Gastrocnemius medialis (tissue), 4 donors: Measurements from ENCODE around the gene THRB. TPM values are rescaled to one million over a fixed set of nuclear protein-coding genes. Genes with fewer than 3 reads are reported as not detected.

ENCODE experiments used
- ATAC-seq, 2 donors: fragments of 150-250 bp; one replicate each; pipeline ENCODE4 v1.9.1; 2016
- DNase-seq, 2 donors: peaks; one replicate each; pipeline ENCODE4 v3.0.0-alpha.2; 2019
- H3K27ac ChIP-seq, 4 donors: fragments of 200-600 bp; sonication (generic); 1 replicate in 1 of 4; 2 replicates in 3 of 4; pipeline ENCODE4 v1.5.1; 2016 to 2018; ENCODE audit warnings: mild to moderate bottlenecking in 2 of 4, moderate library complexity in 1 of 4
- H3K27me3 ChIP-seq, 3 donors: fragments of 200-600 bp; sonication (generic) in 2 of 3; 1 replicate in 1 of 3; 2 replicates in 2 of 3; pipeline versions ENCODE4 v1.5.1 to v1.6.0; 2016 to 2019; ENCODE audit warnings: mild to moderate bottlenecking in 1 of 3, moderate library complexity in 1 of 3
- H3K36me3 ChIP-seq, 2 donors: fragments of 200-600 bp; sonication (generic) in 1 of 2; one replicate each; pipeline ENCODE4 v1.5.1; 2017 to 2018
- H3K4me1 ChIP-seq, 2 donors: fragments of 200-600 bp; sonication (generic) in 1 of 2; one replicate each; pipeline ENCODE4 v1.5.1; 2016 to 2017; ENCODE audit warnings: mild to moderate bottlenecking in 2 of 2
- H3K4me3 ChIP-seq, 4 donors: fragments of 200-600 bp; sonication (generic) in 3 of 4; 1 replicate in 1 of 4; 2 replicates in 3 of 4; pipeline ENCODE4 v1.5.1; 2016 to 2019; ENCODE audit warnings: mild to moderate bottlenecking in 2 of 4
- H3K9me3 ChIP-seq, 3 donors: fragments of 200-600 bp; sonication (generic) in 2 of 3; 1 replicate in 1 of 3; 2 replicates in 2 of 3; pipeline ENCODE4 v1.5.1; 2016 to 2019
- POLR2A ChIP-seq, 2 donors: fragments of 450-650 bp; IDR thresholded peaks; one replicate each; pipeline ENCODE4 v1.6.1; 2017; ENCODE audit warnings: antibody characterized with exemption in 2 of 2, mild to moderate bottlenecking in 2 of 2, moderate library complexity in 2 of 2
- in situ Hi-C, 4 donors: fragments of 200-750 bp; cut with MboI; loops; one replicate each; pipeline versions ENCODE4 v1.15.0 to v1.8.0; 2017; ENCODE audit warnings: low sequenced_read_pairs in 4 of 4
- intact Hi-C: fragments of 100-400 bp; cut with DNase I; formaldehyde crosslinking; loops from one replicate; pipeline ENCODE4 v1.15.1; 2023; ENCODE audit warnings: low total_unique reads
- total RNA-seq, 4 donors: library from RNA; depleted of rRNA; stranded (reverse); fragments of >200 nt; gene quantifications; one replicate each; pipeline versions ENCODE4 v1.1.0 to v1.2.3, GENCODE V29; 2016
- TF ChIP-seq, protein P1 (sequence below), 5 experiments: fragments of 450-650 bp in 3 of 5; fragments of 200-600 bp in 2 of 5; sonication (generic) in 2 of 5; IDR thresholded peaks in 4 of 5; conservative IDR thresholded peaks in 1 of 5; 1 replicate in 4 of 5; 2 replicates in 1 of 5; pipeline ENCODE4 v1.5.1; 2016 to 2019; ENCODE audit warnings: antibody characterized with exemption in 5 of 5, mild to moderate bottlenecking in 3 of 5, moderate library complexity in 3 of 5

The THRB gene
- total RNA-seq, 4 donors from 2014 or later = 20.1 to 60.0 (median 25.3) TPM

DNA sequence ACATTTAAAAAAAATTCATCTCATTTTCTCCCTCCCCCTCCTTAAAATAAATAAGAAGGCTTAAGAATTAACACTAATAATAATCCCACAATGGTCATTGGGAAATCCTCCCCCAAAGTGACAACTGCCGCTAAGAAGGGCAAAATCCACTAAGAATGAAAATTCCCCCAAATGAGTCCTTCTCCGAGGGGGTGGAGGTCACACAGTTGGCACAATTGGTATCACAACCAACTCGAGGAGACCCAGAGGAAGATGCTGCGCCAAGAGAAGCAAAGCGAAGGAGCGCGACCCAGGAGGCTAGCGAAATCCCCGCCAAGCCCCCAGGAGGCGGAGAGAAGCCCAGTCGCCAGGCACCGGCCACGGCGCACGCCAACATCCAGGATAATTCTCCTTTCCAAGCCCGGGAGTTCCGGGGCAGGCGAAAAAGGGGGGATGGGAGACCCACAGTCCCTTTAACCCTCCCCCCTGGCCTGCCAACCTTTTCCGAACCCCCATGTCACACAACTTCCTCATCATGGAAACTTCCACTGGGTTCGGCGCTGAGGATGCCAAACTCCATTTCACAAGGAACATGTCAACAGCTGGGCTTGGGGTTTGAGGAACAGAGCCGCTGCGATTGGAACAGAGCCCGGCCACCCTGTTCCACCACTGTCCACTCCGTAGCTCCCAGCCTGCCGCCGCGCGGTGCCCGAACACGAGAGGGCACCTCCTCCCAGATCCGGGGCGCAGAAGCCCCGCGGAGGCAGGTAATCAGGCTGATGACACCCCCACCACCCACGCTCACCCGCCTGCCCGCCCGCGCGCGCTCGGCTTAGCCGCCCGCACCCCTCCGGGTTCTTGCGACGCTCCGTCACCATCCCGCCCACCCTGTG is 668 bp downstream of the THRB start:
- peak overlapping the region; percentile 65 to 89 (median 82) for H3K4me3 ChIP-seq
- H3K27me3 ChIP-seq = no peaks in the 10 kb centered on the region
- H3K4me1 ChIP-seq = peaks cover 39 to 48% of the 10 kb centered on the region in 2 donors
- intact Hi-C loops = loop anchor here (2.0 to 10.0 kb wide), 5 partner anchors 117 to 547 kb away; partner anchors contain the start of gene NR1D2
- no peaks in the 10 kb centered on the region for H3K36me3 ChIP-seq
- H3K27ac ChIP-seq = peak overlapping the region; percentile 94 to 99 (median 97)
- in situ Hi-C loops = loop anchor here in 2 of 4 donors (10.0 kb wide), 2 partner anchors 129 to 229 kb away; no protein-coding TSS in a partner anchor
- ATAC-seq (peak; percentile 58 to 63), DNase-seq (peak; percentile 87 to 93)
- TF ChIP-seq POLR2A (IDR thresholded peaks at IDR 0.05) = no peak
- TF ChIP-seq, protein P1, sequence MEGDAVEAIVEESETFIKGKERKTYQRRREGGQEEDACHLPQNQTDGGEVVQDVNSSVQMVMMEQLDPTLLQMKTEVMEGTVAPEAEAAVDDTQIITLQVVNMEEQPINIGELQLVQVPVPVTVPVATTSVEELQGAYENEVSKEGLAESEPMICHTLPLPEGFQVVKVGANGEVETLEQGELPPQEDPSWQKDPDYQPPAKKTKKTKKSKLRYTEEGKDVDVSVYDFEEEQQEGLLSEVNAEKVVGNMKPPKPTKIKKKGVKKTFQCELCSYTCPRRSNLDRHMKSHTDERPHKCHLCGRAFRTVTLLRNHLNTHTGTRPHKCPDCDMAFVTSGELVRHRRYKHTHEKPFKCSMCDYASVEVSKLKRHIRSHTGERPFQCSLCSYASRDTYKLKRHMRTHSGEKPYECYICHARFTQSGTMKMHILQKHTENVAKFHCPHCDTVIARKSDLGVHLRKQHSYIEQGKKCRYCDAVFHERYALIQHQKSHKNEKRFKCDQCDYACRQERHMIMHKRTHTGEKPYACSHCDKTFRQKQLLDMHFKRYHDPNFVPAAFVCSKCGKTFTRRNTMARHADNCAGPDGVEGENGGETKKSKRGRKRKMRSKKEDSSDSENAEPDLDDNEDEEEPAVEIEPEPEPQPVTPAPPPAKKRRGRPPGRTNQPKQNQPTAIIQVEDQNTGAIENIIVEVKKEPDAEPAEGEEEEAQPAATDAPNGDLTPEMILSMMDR (IDR thresholded peaks at IDR 0.05 in 4 of 5, conservative IDR thresholded peaks at IDR 0.05 in 1 of 5) = no peak
- no peaks in the 10 kb centered on the region for H3K9me3 ChIP-seq

DNA sequence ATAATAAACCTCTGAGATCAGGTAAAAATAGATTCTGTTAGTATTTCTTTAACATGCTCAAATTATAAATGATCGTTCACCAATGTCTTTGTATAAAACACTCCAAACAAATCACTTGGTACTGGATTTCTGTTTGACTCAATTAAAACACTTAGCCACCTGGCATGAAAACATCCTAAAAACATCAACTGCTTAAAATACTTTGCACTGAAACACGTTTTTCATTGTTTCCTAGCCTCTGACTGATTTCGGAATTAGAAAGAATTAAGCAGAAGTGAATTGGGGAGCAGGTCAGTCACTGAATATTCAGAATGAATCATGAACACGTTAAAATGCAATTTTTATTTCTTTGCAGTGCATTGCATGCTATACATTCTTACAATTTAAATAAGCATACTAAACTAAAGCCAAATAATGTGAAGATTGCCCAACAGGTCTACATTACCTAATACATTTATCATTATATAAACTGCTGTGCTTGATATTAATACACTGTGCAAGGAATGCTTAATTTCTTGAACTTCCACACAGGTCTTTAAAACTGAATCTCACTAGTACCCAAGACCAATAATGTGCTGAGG is 1.6 kb downstream of the THRB start:
- ATAC-seq = no peak
- peak overlapping the region; percentile 94 to 99 (median 97) for H3K27ac ChIP-seq
- intact Hi-C loops = loop anchor here (5.0 to 10.0 kb wide), 4 partner anchors 131 to 546 kb away; partner anchors contain the start of gene NR1D2
- no peaks in the 10 kb centered on the region for H3K9me3 ChIP-seq
- TF ChIP-seq POLR2A (IDR thresholded peaks at IDR 0.05) = no peak
- TF ChIP-seq, protein P1 (IDR thresholded peaks at IDR 0.05 in 4 of 5, conservative IDR thresholded peaks at IDR 0.05 in 1 of 5) = no peak
- in situ Hi-C loops = loop anchor here in 2 of 4 donors (10.0 kb wide), 2 partner anchors 128 to 228 kb away; no protein-coding TSS in a partner anchor
- H3K4me1 ChIP-seq = peaks cover 47 to 56% of the 10 kb centered on the region in 2 donors
- H3K27me3 ChIP-seq = no peaks in the 10 kb centered on the region
- H3K4me3 ChIP-seq = peak overlapping the region; percentile 65 to 89 (median 82)
- no peak for DNase-seq
- no peaks in the 10 kb centered on the region for H3K36me3 ChIP-seq

DNA sequence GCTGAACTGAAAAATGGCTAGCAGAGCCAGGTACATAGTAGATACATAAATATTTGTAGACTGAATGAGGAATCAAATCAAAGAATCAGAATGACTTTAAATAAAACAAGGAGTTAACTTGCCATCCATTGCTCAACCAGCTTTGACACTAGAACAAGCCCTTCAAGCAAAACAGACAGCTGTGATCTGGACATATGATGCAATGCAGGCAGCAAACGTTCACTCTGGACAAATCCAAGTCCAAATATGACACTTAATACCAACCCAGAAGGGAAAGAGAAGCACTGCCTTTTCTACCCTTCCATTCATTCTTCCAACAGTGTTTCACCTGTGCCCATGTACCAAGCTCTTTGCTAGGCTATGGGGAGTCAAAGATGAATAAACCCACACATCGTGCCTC is 4.5 kb downstream of the THRB start:
- Histone ChIP-seq H3K4me1 (peaks cover 63 to 77% of the 10 kb centered on the region in 2 donors), H3K36me3 (no peaks in the 10 kb centered on the region), H3K9me3 (no peaks in the 10 kb centered on the region), H3K4me3 (peak overlapping the region in 3 of 4 donors; percentile 10 to 28 (median 12)), H3K27ac (peak overlapping the region; percentile 83 to 99 (median 97)), H3K27me3 (no peaks in the 10 kb centered on the region)
- ATAC-seq (peak; percentile 78 to 79), DNase-seq (peak; percentile 85 to 86)
- intact Hi-C loops = loop anchor here (2.0 to 10.0 kb wide), 5 partner anchors 128 to 543 kb away; partner anchors contain the start of gene NR1D2
- TF ChIP-seq POLR2A (IDR thresholded peaks at IDR 0.05) = no peak
- TF ChIP-seq, protein P1 (IDR thresholded peaks at IDR 0.05 in 4 of 5, conservative IDR thresholded peaks at IDR 0.05 in 1 of 5) = no peak
- in situ Hi-C loops = loop anchor here in 2 of 4 donors (10.0 kb wide), 2 partner anchors 125 to 225 kb away; no protein-coding TSS in a partner anchor

DNA sequence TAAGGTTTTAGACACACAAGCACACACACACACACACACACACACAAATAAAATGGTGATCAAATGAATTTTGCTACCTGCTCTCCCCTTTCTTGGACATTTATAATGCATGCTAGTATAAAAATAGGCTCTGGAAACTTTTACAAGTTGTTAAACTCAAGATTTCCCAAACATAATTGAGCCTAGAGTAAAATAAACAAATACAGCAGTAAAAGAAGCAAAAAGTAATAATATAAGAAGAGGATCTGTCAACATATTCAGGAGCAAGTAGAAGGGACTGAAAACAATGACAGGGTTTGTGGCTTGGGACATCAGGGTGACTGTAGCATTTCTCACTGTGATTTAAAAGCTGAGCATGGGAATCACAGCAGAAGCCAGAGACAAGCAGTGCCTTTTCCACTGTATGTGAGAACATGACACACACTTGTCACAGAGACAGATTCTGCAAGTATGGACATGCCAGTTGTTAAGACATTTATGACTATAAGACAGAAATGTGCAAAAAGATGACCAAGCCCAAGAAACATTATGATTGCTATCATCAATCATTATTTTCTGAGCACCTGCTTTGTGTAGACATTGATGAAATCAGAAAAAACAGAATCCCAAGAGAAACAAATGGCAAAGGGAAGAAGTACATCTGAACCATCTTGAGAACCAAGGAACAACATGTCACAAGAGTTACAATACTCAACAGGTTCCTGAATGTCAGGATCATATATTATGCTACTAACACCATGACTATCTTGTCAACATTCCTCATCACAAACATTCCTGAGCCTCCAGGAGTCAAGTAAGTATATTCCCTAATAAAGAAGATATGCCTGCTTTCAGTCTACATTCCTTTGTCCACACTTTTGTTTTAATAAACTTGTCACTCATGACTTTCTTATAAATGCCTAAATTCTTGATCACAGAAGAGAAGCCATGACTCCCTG is 7.1 kb downstream of the THRB start:
- in situ Hi-C loops = no loop called here
- TF ChIP-seq, protein P1 (IDR thresholded peaks at IDR 0.05 in 4 of 5, conservative IDR thresholded peaks at IDR 0.05 in 1 of 5) = no peak
- no peak for TF ChIP-seq POLR2A (IDR thresholded peaks at IDR 0.05)
- ATAC-seq = peak in 1 of 2 donors; percentile 52
- H3K27ac ChIP-seq = peak overlapping the region; percentile 83 to 99 (median 97)
- H3K27me3 ChIP-seq = no peaks in the 10 kb centered on the region
- DNase-seq = no peak
- no peak overlapping the region for H3K4me3 ChIP-seq
- peaks cover 88 to 99% of the 10 kb centered on the region in 2 donors for H3K4me1 ChIP-seq
- H3K36me3 ChIP-seq = no peaks in the 10 kb centered on the region
- intact Hi-C loops = loop anchor here (5.0 kb wide), 1 partner anchor 40 kb away; no protein-coding TSS in a partner anchor
- H3K9me3 ChIP-seq = no peaks in the 10 kb centered on the region
